ENCODE data around the gene KIF22. TPM values are rescaled to one million over a fixed set of nuclear protein-coding genes. Genes with fewer than 3 reads are reported as not detected.

Gene KIF22
- polyA plus RNA-seq, 3 donors: 22.0 to 46.2 (median 28.9) TPM

GRCh38 chr16:29852654-29853053, 62.1 kb downstream of the KIF22 start:
- Histone ChIP-seq H3K9me3 (replicated peaks in 1 of 2; ENCODE audit: control insufficient read depth in 1 of 2, insufficient read depth in 1 of 2, low read length in 2 of 2) (no peaks in the 10 kb centered on the region), H3K9ac (ENCODE audit: insufficient read depth, low read length, poor library complexity, severe bottlenecking) (no peak overlapping the region), H3K36me3 (replicated peaks in 1 of 2; ENCODE audit: control insufficient read depth in 1 of 2, insufficient read depth in 2 of 2, low read length in 2 of 2) (peaks cover 3 to 15% of the 10 kb centered on the region in 2 donors), H3K27ac (ENCODE audit: low read depth in 1 of 2, low read length in 2 of 2) (no peak overlapping the region), H2AFZ (ENCODE audit: insufficient read depth, low read depth, low read length, poor library complexity, severe bottlenecking) (no peak overlapping the region), H3K4me2 (replicated peaks; ENCODE audit: extremely low read depth, low read length, poor library complexity, severe bottlenecking) (no peak overlapping the region), H3K4me3 (replicated peaks in 1 of 3; ENCODE audit: low read depth in 2 of 3, low read length in 3 of 3) (no peak overlapping the region), H3K4me1 (ENCODE audit: control insufficient read depth in 1 of 2, insufficient read depth in 2 of 2, low read length in 2 of 2) (no peaks in the 10 kb centered on the region), H4K20me1 (ENCODE audit: insufficient read depth, low read length) (peaks cover 16% of the 10 kb centered on the region), H3K27me3 (ENCODE audit: control insufficient read depth in 2 of 2, insufficient read depth in 2 of 2, low read length in 2 of 2) (no peaks in the 10 kb centered on the region), H3K79me2 (ENCODE audit: insufficient read depth, low read length) (no peaks in the 10 kb centered on the region)
- peaks cover 0 to 5% (median 2%) of the 10 kb centered on the region in 3 donors for H3K27me3 Mint-ChIP-seq (ENCODE audit: low read depth in 3 of 3)
- intact Hi-C loops (cut with micrococcal nuclease): no loop called here
- peaks cover 0 to 2% (median 0%) of the 10 kb centered on the region in 7 donors for H3K9me3 Mint-ChIP-seq
- H3K36me3 Mint-ChIP-seq: peaks cover 18 to 30% of the 10 kb centered on the region in 2 donors
- no peaks in the 10 kb centered on the region for H3K4me1 Mint-ChIP-seq
- no peak for DNase-seq
- WGBS (ENCODE audit: insufficient coverage): no CpG with 5 or more reads among the region's 7 CpGs
- H3K4me3 Mint-ChIP-seq: no peak overlapping the region
- TF ChIP-seq, protein P1, sequence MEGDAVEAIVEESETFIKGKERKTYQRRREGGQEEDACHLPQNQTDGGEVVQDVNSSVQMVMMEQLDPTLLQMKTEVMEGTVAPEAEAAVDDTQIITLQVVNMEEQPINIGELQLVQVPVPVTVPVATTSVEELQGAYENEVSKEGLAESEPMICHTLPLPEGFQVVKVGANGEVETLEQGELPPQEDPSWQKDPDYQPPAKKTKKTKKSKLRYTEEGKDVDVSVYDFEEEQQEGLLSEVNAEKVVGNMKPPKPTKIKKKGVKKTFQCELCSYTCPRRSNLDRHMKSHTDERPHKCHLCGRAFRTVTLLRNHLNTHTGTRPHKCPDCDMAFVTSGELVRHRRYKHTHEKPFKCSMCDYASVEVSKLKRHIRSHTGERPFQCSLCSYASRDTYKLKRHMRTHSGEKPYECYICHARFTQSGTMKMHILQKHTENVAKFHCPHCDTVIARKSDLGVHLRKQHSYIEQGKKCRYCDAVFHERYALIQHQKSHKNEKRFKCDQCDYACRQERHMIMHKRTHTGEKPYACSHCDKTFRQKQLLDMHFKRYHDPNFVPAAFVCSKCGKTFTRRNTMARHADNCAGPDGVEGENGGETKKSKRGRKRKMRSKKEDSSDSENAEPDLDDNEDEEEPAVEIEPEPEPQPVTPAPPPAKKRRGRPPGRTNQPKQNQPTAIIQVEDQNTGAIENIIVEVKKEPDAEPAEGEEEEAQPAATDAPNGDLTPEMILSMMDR (IDR thresholded peaks at IDR 0.05): no peak
- H3K27ac Mint-ChIP-seq: no peak overlapping the region

- no peak overlapping the region for H3K9ac ChIP-seq (ENCODE audit: insufficient read depth, low read length, poor library complexity, severe bottlenecking)
- Mint-ChIP-seq H3K9me3 (no peaks in the 10 kb centered on the region), H3K27ac (peak overlapping the region in 1 of 7 donors; percentile 40), H3K4me1 (no peaks in the 10 kb centered on the region), H3K27me3 (ENCODE audit: low read depth in 3 of 3) (peaks cover 0 to 4% (median 2%) of the 10 kb centered on the region in 3 donors), H3K36me3 (peaks cover 21 to 32% of the 10 kb centered on the region in 2 donors), H3K4me3 (no peak overlapping the region)
- TF ChIP-seq, protein P1 (IDR thresholded peaks at IDR 0.05): no peak
- no peak for DNase-seq
- no peaks in the 10 kb centered on the region for H3K27me3 ChIP-seq (ENCODE audit: control insufficient read depth in 2 of 2, insufficient read depth in 2 of 2, low read length in 2 of 2)
- no peaks in the 10 kb centered on the region for H3K4me1 ChIP-seq (ENCODE audit: control insufficient read depth in 1 of 2, insufficient read depth in 2 of 2, low read length in 2 of 2)
- no peak overlapping the region for H3K27ac ChIP-seq (ENCODE audit: low read depth in 1 of 2, low read length in 2 of 2)
- no peaks in the 10 kb centered on the region for H3K9me3 ChIP-seq (replicated peaks in 1 of 2; ENCODE audit: control insufficient read depth in 1 of 2, insufficient read depth in 1 of 2, low read length in 2 of 2)
- H4K20me1 ChIP-seq (ENCODE audit: insufficient read depth, low read length): peaks cover 12% of the 10 kb centered on the region
- H3K4me2 ChIP-seq (replicated peaks; ENCODE audit: extremely low read depth, low read length, poor library complexity, severe bottlenecking): no peak overlapping the region
- H3K79me2 ChIP-seq (ENCODE audit: insufficient read depth, low read length): no peaks in the 10 kb centered on the region
- peaks cover 13 to 17% of the 10 kb centered on the region in 2 donors for H3K36me3 ChIP-seq (replicated peaks in 1 of 2; ENCODE audit: control insufficient read depth in 1 of 2, insufficient read depth in 2 of 2, low read length in 2 of 2)
- no peak overlapping the region for H3K4me3 ChIP-seq (replicated peaks in 1 of 3; ENCODE audit: low read depth in 2 of 3, low read length in 3 of 3)
- WGBS (ENCODE audit: insufficient coverage): 100% methylated on average over 2 of the region's 5 CpGs
- intact Hi-C loops (cut with micrococcal nuclease): no loop called here
- no peak overlapping the region for H2AFZ ChIP-seq (ENCODE audit: insufficient read depth, low read depth, low read length, poor library complexity, severe bottlenecking)
Measured at GRCh38 chr16:29854520-29855100, 64.1 kb downstream of the KIF22 start.

Small RNA genes within 50 kb of the gene (small RNA-seq; reads per million reads assigned to genes)
- not detected for gene AC009133.6 (ENCODE audit: insufficient read length, low read depth)
- not detected for gene AC120114.4 (ENCODE audit: insufficient read length, low read depth)

Other genes starting within 250 kb of the KIF22 start
- 10 to 100 TPM; 42.4 to 71.0 (median 46.6) TPM for gene SPN, start 127.5 kb upstream of the KIF22 start, polyA plus RNA-seq
- 1 to 10 TPM; 2.1 to 4.7 (median 3.9) TPM for gene QPRT, start 111.6 kb upstream of the KIF22 start, polyA plus RNA-seq
- 10 to 100 TPM; 24.6 to 32.0 (median 29.2) TPM for gene C16orf54, start 44.8 kb upstream of the KIF22 start, polyA plus RNA-seq
- not detected for gene ZG16, start 12.5 kb upstream of the KIF22 start, polyA plus RNA-seq
- gene MAZ, start 15.8 kb downstream of the KIF22 start, polyA plus RNA-seq: 100 to 1,000 TPM in 1 of 3 donors, 10 to 100 TPM in 2; 14.2 to 137 (median 18.8) TPM
- gene PRRT2, start 21.4 kb downstream of the KIF22 start, polyA plus RNA-seq: under 1 TPM in 1 of 3 donors, not detected in 2; 0.04 TPM
- gene PAGR1, start 25.4 kb downstream of the KIF22 start, polyA plus RNA-seq: 10 to 100 TPM; 12.6 to 43.4 (median 36.3) TPM
- 100 to 1,000 TPM; 146 to 274 (median 185) TPM for gene MVP, start 29.7 kb downstream of the KIF22 start, polyA plus RNA-seq
- gene CDIPT, start 72.5 kb downstream of the KIF22 start, polyA plus RNA-seq: 10 to 100 TPM; 67.2 to 98.8 (median 93.5) TPM
- not detected for gene SEZ6L2, start 108.8 kb downstream of the KIF22 start, polyA plus RNA-seq
- not detected for gene ASPHD1, start 109.7 kb downstream of the KIF22 start, polyA plus RNA-seq
- gene KCTD13, start 135.5 kb downstream of the KIF22 start, polyA plus RNA-seq: 10 to 100 TPM in 1 of 3 donors, 1 to 10 TPM in 2; 4.0 to 36.6 (median 4.7) TPM
- 100 to 1,000 TPM; 157 to 265 (median 227) TPM for gene TMEM219, start 171.3 kb downstream of the KIF22 start, polyA plus RNA-seq
- gene TAOK2, start 183.1 kb downstream of the KIF22 start, polyA plus RNA-seq: 10 to 100 TPM in 1 of 3 donors, 1 to 10 TPM in 2; 1.1 to 19.2 (median 2.3) TPM
- gene HIRIP3, start 204.9 kb downstream of the KIF22 start, polyA plus RNA-seq: 1 to 10 TPM; 3.3 to 4.8 (median 3.7) TPM
- 10 to 100 TPM in 1 of 3 donors, 1 to 10 TPM in 2; 2.8 to 57.6 (median 3.5) TPM for gene INO80E, start 205.5 kb downstream of the KIF22 start, polyA plus RNA-seq
- gene DOC2A, start 220.3 kb downstream of the KIF22 start, polyA plus RNA-seq: 1 to 10 TPM in 1 of 3 donors, under 1 TPM in 2; 0.23 to 3.7 (median 0.66) TPM
- gene C16orf92, start 232.4 kb downstream of the KIF22 start, polyA plus RNA-seq: not detected
- gene TLCD3B, start 240.5 kb downstream of the KIF22 start, polyA plus RNA-seq: not detected